Measurements from ENCODE around the gene SLC52A1.

SLC52A1 gene

GRCh38 chr17:5024604-5025003, 10.6 kb downstream of the SLC52A1 start:
- TF ChIP-seq CTCF (IDR thresholded peaks at IDR 0.05; ENCODE audit: low read length) = no peak
- Histone ChIP-seq H2AFZ (ENCODE audit: low read length) (no peak overlapping the region), H3K79me2 (ENCODE audit: low read length) (no peaks in the 10 kb centered on the region), H3F3A (ENCODE audit: insufficient read depth, low read length) (no peaks in the 10 kb centered on the region), H3K9me3 (replicated peaks; ENCODE audit: insufficient read depth, low read length) (no peaks in the 10 kb centered on the region), H3K4me2 (ENCODE audit: low read depth, low read length) (no peak overlapping the region), H3K9ac (ENCODE audit: low read length) (no peak overlapping the region), H3K4me3 (ENCODE audit: low read length) (no peak overlapping the region), H3K27me3 (replicated peaks; ENCODE audit: insufficient read depth, low read length) (no peaks in the 10 kb centered on the region), H3K27ac (ENCODE audit: low read length) (no peak overlapping the region), H3K36me3 (replicated peaks; ENCODE audit: insufficient read depth, low read length) (no peaks in the 10 kb centered on the region), H3K9me2 (replicated peaks; ENCODE audit: insufficient read depth, low read length) (no peaks in the 10 kb centered on the region), H4K20me1 (ENCODE audit: insufficient read depth, low read length) (no peaks in the 10 kb centered on the region), H3K4me1 (ENCODE audit: low read length) (no peaks in the 10 kb centered on the region)
- no peak for DNase-seq

- Histone ChIP-seq H4K20me1 (ENCODE audit: insufficient read depth, low read length) (no peaks in the 10 kb centered on the region), H3K4me3 (ENCODE audit: low read length) (no peak overlapping the region), H2AFZ (ENCODE audit: low read length) (no peak overlapping the region), H3K27ac (ENCODE audit: low read length) (no peak overlapping the region), H3K4me1 (ENCODE audit: low read length) (no peaks in the 10 kb centered on the region), H3K9me3 (replicated peaks; ENCODE audit: insufficient read depth, low read length) (no peaks in the 10 kb centered on the region), H3K27me3 (replicated peaks; ENCODE audit: insufficient read depth, low read length) (no peaks in the 10 kb centered on the region), H3K36me3 (replicated peaks; ENCODE audit: insufficient read depth, low read length) (no peaks in the 10 kb centered on the region), H3F3A (ENCODE audit: insufficient read depth, low read length) (no peaks in the 10 kb centered on the region), H3K4me2 (ENCODE audit: low read depth, low read length) (no peak overlapping the region), H3K9ac (ENCODE audit: low read length) (no peak overlapping the region), H3K79me2 (ENCODE audit: low read length) (no peaks in the 10 kb centered on the region), H3K9me2 (replicated peaks; ENCODE audit: insufficient read depth, low read length) (no peaks in the 10 kb centered on the region)
- no peak for TF ChIP-seq CTCF (IDR thresholded peaks at IDR 0.05; ENCODE audit: low read length)
- no peak for TF ChIP-seq EZH2phosphoT487 (IDR thresholded peaks at IDR 0.05; ENCODE audit: low read length)
- no peak for TF ChIP-seq EZH2 (optimal IDR thresholded peaks at IDR 0.05; ENCODE audit: low read depth, low read length)
- no peak for DNase-seq
Measured at GRCh38 chr17:5023588-5024147, 11.6 kb downstream of the SLC52A1 start.

DNA sequence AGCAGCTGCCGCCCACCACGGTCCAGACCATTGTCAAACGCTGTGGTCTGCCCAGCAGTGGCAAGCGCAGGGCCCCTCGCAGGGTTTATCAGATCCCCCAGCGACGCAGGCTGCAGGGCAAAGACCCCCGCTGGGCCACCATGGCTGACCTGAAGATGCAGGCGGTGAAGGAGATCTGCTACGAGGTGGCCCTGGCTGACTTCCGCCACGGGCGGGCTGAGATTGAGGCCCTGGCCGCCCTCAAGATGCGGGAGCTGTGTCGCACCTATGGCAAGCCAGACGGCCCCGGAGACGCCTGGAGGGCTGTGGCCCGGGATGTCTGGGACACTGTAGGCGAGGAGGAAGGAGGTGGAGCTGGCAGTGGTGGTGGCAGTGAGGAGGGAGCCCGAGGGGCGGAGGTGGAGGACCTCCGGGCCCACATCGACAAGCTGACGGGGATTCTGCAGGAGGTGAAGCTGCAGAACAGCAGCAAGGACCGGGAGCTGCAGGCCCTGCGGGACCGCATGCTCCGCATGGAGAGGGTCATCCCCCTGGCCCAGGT, 13.0 kb downstream of the SLC52A1 start:
- Histone ChIP-seq H3K9ac (ENCODE audit: low read length) (no peak overlapping the region), H3K27ac (ENCODE audit: low read length) (no peak overlapping the region), H4K20me1 (ENCODE audit: insufficient read depth, low read length) (no peaks in the 10 kb centered on the region), H3K36me3 (replicated peaks; ENCODE audit: insufficient read depth, low read length) (no peaks in the 10 kb centered on the region), H3K4me2 (ENCODE audit: low read depth, low read length) (no peak overlapping the region), H3K4me3 (ENCODE audit: low read length) (no peak overlapping the region), H3K9me3 (replicated peaks; ENCODE audit: insufficient read depth, low read length) (no peaks in the 10 kb centered on the region), H3K9me2 (replicated peaks; ENCODE audit: insufficient read depth, low read length) (no peaks in the 10 kb centered on the region), H3K4me1 (ENCODE audit: low read length) (no peaks in the 10 kb centered on the region), H3K27me3 (replicated peaks; ENCODE audit: insufficient read depth, low read length) (no peaks in the 10 kb centered on the region), H3K79me2 (ENCODE audit: low read length) (no peaks in the 10 kb centered on the region), H2AFZ (ENCODE audit: low read length) (no peak overlapping the region), H3F3A (ENCODE audit: insufficient read depth, low read length) (no peaks in the 10 kb centered on the region)
- no peak for DNase-seq
- TF ChIP-seq CTCF (IDR thresholded peaks at IDR 0.05; ENCODE audit: low read length) (no peak), EZH2 (optimal IDR thresholded peaks at IDR 0.05; ENCODE audit: low read depth, low read length) (no peak), EZH2phosphoT487 (IDR thresholded peaks at IDR 0.05; ENCODE audit: low read length) (no peak)
